ENCODE data around the gene DTNB.

DNA sequence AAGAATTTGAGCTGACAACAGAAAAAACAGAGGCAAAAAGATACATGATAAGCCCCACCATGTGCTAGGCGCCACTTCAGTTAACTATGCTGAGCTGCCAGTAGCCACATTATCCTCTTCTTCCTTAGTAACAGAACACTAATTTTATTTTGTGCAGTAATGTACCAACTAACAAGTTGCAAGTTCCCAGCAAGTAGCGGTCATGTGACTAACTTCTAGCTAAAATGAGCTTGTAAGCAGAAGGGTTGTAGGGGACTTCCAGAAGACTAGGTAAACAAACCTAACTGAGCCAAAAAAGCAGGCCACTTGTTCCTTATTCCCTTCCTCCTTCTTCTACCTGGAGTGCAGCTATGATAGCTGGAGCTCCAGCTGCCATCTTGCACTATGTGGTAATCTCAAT is 75.5 kb downstream of the DTNB start:
- TF ChIP-seq POLR2A (IDR thresholded peaks at IDR 0.05) (no peak), POLR2AphosphoS5 (IDR thresholded peaks at IDR 0.05; ENCODE audit: insufficient read depth in 1 of 2, low read depth in 1 of 2) (no peak)
- TF ChIP-seq, protein P1, sequence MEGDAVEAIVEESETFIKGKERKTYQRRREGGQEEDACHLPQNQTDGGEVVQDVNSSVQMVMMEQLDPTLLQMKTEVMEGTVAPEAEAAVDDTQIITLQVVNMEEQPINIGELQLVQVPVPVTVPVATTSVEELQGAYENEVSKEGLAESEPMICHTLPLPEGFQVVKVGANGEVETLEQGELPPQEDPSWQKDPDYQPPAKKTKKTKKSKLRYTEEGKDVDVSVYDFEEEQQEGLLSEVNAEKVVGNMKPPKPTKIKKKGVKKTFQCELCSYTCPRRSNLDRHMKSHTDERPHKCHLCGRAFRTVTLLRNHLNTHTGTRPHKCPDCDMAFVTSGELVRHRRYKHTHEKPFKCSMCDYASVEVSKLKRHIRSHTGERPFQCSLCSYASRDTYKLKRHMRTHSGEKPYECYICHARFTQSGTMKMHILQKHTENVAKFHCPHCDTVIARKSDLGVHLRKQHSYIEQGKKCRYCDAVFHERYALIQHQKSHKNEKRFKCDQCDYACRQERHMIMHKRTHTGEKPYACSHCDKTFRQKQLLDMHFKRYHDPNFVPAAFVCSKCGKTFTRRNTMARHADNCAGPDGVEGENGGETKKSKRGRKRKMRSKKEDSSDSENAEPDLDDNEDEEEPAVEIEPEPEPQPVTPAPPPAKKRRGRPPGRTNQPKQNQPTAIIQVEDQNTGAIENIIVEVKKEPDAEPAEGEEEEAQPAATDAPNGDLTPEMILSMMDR (IDR thresholded peaks at IDR 0.05) = no peak

Measured in vagina (tissue), 2 donors.